Kidney (tissue), 14 donors: ENCODE data around the gene WDFY4. TPM values are rescaled to one million over a fixed set of nuclear protein-coding genes. Genes with fewer than 3 reads are reported as not detected.

Source experiments
- DNase-seq, 5 donors: peaks; one replicate each; pipeline ENCODE4 v3.0.0-alpha.2; 2013 to 2020
- FAIRE-seq: peaks from 2 replicates; lab custom pipeline; 2012; peaks lifted over from hg19 to GRCh38; lab: Jason Lieb, UNC
- H3K27ac ChIP-seq, 2 donors: one replicate each; pipeline ENCODE4 v1.7.0; 2013; ENCODE audit warnings: low read depth in 2 of 2, low read length in 2 of 2, inconsistent platforms in 1 of 2
- H3K27me3 ChIP-seq: one replicate; pipeline ENCODE4 v1.7.1; 2013; ENCODE audit warnings: low read length, inconsistent platforms; ENCODE audit not compliant: control insufficient read depth, insufficient read depth
- H3K36me3 ChIP-seq, 3 donors: one replicate each; pipeline versions ENCODE4 v1.7.0 to v1.7.1; 2013; ENCODE audit warnings: low read length in 3 of 3, control low read depth in 1 of 3, inconsistent platforms in 1 of 3; ENCODE audit not compliant: insufficient read depth in 3 of 3, control insufficient read depth in 2 of 3
- H3K4me1 ChIP-seq, 3 donors: one replicate each; pipeline versions ENCODE4 v1.7.0 to v1.7.1; 2013; ENCODE audit warnings: low read length in 3 of 3, inconsistent platforms in 1 of 3, low read depth in 1 of 3; ENCODE audit not compliant: control insufficient read depth in 2 of 3, insufficient read depth in 2 of 3
- H3K4me3 ChIP-seq, 3 donors: one replicate each; pipeline versions ENCODE4 v1.7.0 to v1.8.1; 2013; ENCODE audit warnings: low read length in 3 of 3, control low read depth in 1 of 3, inconsistent platforms in 1 of 3
- H3K9ac ChIP-seq, 3 donors: one replicate each; pipeline versions ENCODE4 v1.7.0 to v1.7.1; 2013; ENCODE audit warnings: low read length in 3 of 3, control low read depth in 1 of 3, inconsistent platforms in 1 of 3
- H3K9me3 ChIP-seq, 3 donors: one replicate each; pipeline versions ENCODE4 v1.7.0 to v1.7.1; 2013; ENCODE audit warnings: low read length in 3 of 3, control low read depth in 1 of 3, inconsistent platforms in 1 of 3; ENCODE audit not compliant: control insufficient read depth in 2 of 3, insufficient read depth in 1 of 3
- intact Hi-C: fragments of 100-400 bp; cut with DNase I; formaldehyde crosslinking; loops from one replicate; pipeline ENCODE4 v1.11.1; 2022
- polyA plus RNA-seq: library from polyadenylated mRNA; stranded (reverse); fragments of 350-450 nt; fragmentation: Illumina TruSeq; extraction: RNeasy Lipid Tissue Mini Kit (QIAGEN cat#74804); gene quantifications from one replicate; pipeline ENCODE4 v1.2.3, GENCODE V29; 2014; ENCODE audit warnings: low read depth, low replicate concordance; ENCODE audit not compliant: insufficient read depth
- total RNA-seq: library from RNA; stranded (reverse); fragmentation: NEBNext Ultra II Directional; extraction: Animal tissue kit (Norgen Biotek cat#: 25700); gene quantifications from one replicate; pipeline ENCODE4 v1.2.1, GENCODE V29; 2021
- TF ChIP-seq, protein P1 (sequence below): IDR thresholded peaks from 3 replicates; pipeline ENCODE4 v1.5.1; 2012; ENCODE audit warnings: mild to moderate bottlenecking, moderate library complexity, borderline replicate concordance; ENCODE audit not compliant: insufficient read depth; ENCODE audit errors: extremely low read depth
- donor health status: control.
- donor health status: control.
- donor health status: control.
- donor health status: control.
- donor health status: control.
- donor health status: DM: yes; HTN: yes; CAD: no.
- donor health status: Normal renal cell carcinoma (clear cell type).

Gene WDFY4
- total and polyA plus RNA-seq, 2 donors from 2014 or later: 1.7 to 13.3 TPM

- Histone ChIP-seq H3K27me3 (no peaks in the 10 kb centered on the region), H3K4me3 (no peak overlapping the region), H3K9me3 (no peaks in the 10 kb centered on the region), H3K36me3 (no peaks in the 10 kb centered on the region), H3K27ac (no peak overlapping the region), H3K9ac (no peak overlapping the region), H3K4me1 (no peaks in the 10 kb centered on the region)
- no peak for DNase-seq
- intact Hi-C loops: no loop called here
- FAIRE-seq: no peak
- TF ChIP-seq, protein P1, sequence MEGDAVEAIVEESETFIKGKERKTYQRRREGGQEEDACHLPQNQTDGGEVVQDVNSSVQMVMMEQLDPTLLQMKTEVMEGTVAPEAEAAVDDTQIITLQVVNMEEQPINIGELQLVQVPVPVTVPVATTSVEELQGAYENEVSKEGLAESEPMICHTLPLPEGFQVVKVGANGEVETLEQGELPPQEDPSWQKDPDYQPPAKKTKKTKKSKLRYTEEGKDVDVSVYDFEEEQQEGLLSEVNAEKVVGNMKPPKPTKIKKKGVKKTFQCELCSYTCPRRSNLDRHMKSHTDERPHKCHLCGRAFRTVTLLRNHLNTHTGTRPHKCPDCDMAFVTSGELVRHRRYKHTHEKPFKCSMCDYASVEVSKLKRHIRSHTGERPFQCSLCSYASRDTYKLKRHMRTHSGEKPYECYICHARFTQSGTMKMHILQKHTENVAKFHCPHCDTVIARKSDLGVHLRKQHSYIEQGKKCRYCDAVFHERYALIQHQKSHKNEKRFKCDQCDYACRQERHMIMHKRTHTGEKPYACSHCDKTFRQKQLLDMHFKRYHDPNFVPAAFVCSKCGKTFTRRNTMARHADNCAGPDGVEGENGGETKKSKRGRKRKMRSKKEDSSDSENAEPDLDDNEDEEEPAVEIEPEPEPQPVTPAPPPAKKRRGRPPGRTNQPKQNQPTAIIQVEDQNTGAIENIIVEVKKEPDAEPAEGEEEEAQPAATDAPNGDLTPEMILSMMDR: no peak
Measured at GRCh38 chr10:48818081-48818480, 133.4 kb downstream of the WDFY4 start.

DNA sequence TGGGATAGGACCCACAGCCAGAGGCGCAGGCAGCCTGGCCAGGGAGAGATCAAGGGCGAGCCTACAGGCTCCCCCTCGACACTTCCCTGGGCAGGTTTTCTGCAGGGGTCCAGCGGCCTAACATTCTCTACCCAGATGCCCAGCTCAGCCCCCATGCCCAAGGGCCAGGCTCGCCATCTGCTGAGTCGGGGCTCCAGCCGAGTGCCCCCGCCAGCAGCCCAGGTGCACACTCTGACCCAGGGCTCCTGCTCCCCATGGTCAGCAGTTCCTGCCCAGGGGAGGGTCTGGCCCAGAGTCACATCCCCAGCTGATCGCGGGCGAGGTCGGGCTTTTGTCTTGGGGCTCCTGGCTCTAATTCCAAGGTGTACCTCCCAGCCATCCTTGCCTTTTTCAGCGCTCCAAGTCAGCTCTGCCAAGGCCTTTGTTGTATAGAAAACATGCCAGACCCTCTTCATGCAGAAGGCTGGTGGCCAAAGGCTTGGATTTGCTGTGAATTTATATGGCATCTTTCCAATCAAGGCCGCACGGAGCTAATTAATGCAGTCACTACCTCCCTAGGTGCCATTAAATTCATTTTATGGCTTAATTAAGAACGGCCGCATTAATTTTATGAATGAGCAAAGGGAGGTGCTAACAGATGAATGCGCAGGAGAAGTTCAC, 134.3 kb downstream of the WDFY4 start:
- DNase-seq: no peak
- H3K36me3 ChIP-seq: no peaks in the 10 kb centered on the region
- H3K4me3 ChIP-seq: no peak overlapping the region
- H3K9ac ChIP-seq: no peak overlapping the region
- no peak overlapping the region for H3K27ac ChIP-seq
- TF ChIP-seq, protein P1: no peak
- FAIRE-seq: no peak
- H3K27me3 ChIP-seq: no peaks in the 10 kb centered on the region
- H3K4me1 ChIP-seq: no peaks in the 10 kb centered on the region
- intact Hi-C loops: no loop called here
- H3K9me3 ChIP-seq: no peaks in the 10 kb centered on the region

DNA sequence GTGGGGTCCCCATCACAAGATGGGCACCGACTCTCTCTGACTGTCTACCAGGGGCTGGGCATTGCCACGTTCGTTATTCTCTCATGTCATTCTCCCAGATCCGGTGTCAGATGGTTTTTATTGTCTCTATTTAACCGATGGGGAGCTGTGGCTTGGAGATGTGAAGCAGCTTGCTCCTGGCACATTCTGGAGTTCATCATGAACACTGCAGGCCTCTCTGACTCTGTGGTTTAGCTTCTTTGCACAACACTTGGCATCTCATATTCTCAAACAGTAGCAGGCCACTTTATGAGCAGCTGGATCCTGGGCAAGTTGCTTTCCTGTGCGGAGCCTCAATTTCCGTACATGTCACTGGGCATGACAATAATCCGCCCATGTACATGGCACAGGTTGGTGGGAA, 135.1 kb downstream of the WDFY4 start:
- no peaks in the 10 kb centered on the region for H3K36me3 ChIP-seq
- H3K27ac ChIP-seq: no peak overlapping the region
- intact Hi-C loops: no loop called here
- DNase-seq (no peak), FAIRE-seq (no peak)
- no peak overlapping the region for H3K9ac ChIP-seq
- TF ChIP-seq, protein P1: no peak
- H3K4me3 ChIP-seq: no peak overlapping the region
- H3K4me1 ChIP-seq: no peaks in the 10 kb centered on the region
- no peaks in the 10 kb centered on the region for H3K9me3 ChIP-seq
- H3K27me3 ChIP-seq: no peaks in the 10 kb centered on the region

- Histone ChIP-seq H3K27ac (no peak overlapping the region), H3K9ac (no peak overlapping the region), H3K27me3 (no peaks in the 10 kb centered on the region), H3K9me3 (no peaks in the 10 kb centered on the region), H3K4me1 (no peaks in the 10 kb centered on the region), H3K4me3 (no peak overlapping the region), H3K36me3 (no peaks in the 10 kb centered on the region)
- TF ChIP-seq, protein P1: no peak
- DNase-seq: no peak
- no peak for FAIRE-seq
- intact Hi-C loops: no loop called here
Measured at GRCh38 chr10:48820231-48820630, 135.6 kb downstream of the WDFY4 start.
